ENCODE data around the gene CATSPER1.

GRCh38 chr11:66032957-66033735 is 6.9 kb upstream of the CATSPER1 start:
- TF ChIP-seq ZNF274 (CRISPR knock-in tag; IDR thresholded peaks at IDR 0.05) = no peak
- TF ChIP-seq RBM39 (IDR thresholded peaks at IDR 0.05; ENCODE audit: low read depth, low read length, poor library complexity, severe bottlenecking) = no peak
- no peak for TF ChIP-seq ZNF354B (CRISPR knock-in tag; IDR thresholded peaks at IDR 0.05)
- TF ChIP-seq TCF12 (IDR thresholded peaks at IDR 0.05) = no peak
- no peak for TF ChIP-seq TCF12 (CRISPR knock-in tag; IDR thresholded peaks at IDR 0.05)
- TF ChIP-seq CTCF (CRISPR knock-in tag; IDR thresholded peaks at IDR 0.05) = no peak
- no peak for TF ChIP-seq ZNF556 (CRISPR knock-in tag; IDR thresholded peaks at IDR 0.05; ENCODE audit: borderline replicate concordance)
- TF ChIP-seq GABPA (IDR thresholded peaks at IDR 0.05; ENCODE audit: low read depth, low read length) = no peak
- no peak for TF ChIP-seq GABPA (CRISPR knock-in tag; IDR thresholded peaks at IDR 0.05; ENCODE audit: low read depth)
- TF ChIP-seq POLR2AphosphoS2 (IDR thresholded peaks at IDR 0.05; ENCODE audit: low read depth, low read length) = no peak
- no peak for TF ChIP-seq WIZ (CRISPR knock-in tag; IDR thresholded peaks at IDR 0.05)
- no peak for TF ChIP-seq MXI1 (IDR thresholded peaks at IDR 0.05; ENCODE audit: borderline replicate concordance, low read depth, low read length)
- no peak for TF ChIP-seq TRIM24 (CRISPR knock-in tag; IDR thresholded peaks at IDR 0.05)
